ENCODE measurements around the gene MRM2.

MRM2 gene

DNA sequence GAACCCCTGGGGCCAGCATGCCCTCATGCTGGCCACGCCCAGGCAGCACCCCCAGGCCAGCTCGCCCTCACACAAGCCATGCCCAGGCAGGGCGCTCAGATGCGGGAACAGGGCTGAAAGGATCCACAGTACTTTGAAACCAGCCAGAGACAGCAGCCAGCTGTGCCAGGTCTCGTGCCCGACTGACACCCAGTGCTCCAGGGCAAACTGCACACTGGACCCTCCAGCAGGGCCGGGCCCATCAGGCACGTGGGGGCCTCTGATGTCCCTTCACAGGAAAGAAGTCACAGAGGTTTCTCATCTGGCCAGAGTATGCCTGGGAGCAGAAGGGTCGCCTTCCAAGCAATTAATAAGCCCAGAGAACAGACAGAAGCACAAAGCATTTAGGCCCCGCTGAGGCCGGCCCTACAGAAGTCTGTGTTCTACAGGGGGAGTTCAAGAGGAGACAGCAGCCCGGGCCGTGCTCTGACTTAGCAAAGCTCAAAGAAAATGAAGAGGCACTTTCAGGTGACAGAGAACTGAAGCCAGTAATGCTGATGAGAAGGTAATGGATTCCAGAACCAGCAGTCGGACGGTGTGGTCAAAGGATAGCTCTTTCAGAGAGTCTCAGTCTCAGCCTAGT lies 30.6 kb downstream of the MRM2 start:
- TF ChIP-seq, protein P1, sequence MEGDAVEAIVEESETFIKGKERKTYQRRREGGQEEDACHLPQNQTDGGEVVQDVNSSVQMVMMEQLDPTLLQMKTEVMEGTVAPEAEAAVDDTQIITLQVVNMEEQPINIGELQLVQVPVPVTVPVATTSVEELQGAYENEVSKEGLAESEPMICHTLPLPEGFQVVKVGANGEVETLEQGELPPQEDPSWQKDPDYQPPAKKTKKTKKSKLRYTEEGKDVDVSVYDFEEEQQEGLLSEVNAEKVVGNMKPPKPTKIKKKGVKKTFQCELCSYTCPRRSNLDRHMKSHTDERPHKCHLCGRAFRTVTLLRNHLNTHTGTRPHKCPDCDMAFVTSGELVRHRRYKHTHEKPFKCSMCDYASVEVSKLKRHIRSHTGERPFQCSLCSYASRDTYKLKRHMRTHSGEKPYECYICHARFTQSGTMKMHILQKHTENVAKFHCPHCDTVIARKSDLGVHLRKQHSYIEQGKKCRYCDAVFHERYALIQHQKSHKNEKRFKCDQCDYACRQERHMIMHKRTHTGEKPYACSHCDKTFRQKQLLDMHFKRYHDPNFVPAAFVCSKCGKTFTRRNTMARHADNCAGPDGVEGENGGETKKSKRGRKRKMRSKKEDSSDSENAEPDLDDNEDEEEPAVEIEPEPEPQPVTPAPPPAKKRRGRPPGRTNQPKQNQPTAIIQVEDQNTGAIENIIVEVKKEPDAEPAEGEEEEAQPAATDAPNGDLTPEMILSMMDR (conservative IDR thresholded peaks at IDR 0.05; ENCODE audit: low read length), result no peak

DNA sequence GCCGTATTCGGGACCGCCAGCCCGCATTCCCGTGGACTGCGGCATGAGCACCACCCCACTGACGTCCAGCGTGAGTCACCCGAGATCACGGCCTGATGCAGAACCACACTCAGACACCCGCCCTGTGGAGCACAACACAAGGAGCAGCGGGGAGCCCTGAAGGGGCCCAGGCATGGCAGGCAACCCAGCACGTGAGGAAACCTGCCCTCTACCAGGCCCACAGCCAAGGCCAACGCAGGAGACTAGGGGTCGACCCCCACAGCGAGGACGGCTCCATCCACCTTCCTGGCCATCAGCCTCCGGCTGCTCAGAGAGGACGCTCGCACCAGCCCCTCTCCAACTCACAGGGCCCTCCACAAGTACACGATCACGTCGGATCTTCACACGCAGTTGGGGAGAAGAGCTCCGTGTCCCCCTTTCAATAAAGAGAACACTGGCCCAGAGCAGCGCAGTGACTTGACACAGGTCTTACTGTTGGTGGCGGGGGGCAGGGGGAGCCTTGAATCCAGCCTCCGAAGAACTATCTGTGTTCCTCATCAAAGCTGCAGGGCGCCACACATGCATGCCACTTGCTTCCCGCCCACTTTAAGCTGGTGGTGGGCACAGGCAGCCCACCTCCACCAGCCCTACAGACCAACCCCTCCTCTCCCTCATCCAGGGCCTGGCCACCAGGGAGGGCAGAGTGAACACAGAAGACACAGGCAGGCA lies 31.3 kb downstream of the MRM2 start:
- TF ChIP-seq, protein P1 (conservative IDR thresholded peaks at IDR 0.05; ENCODE audit: low read length), result no peak
- DNase-seq (ENCODE audit: low read depth), result no peak

More for the DNA sequence above, 30.6 kb downstream of the MRM2 start:
- H3K4me3 ChIP-seq (ENCODE audit: low read length), result no peak overlapping the region
- DNase-seq (ENCODE audit: low read depth), result no peak

GRCh38 chr7:2209961-2210323 lies 32.1 kb downstream of the MRM2 start:
- no peak overlapping the region for H3K4me3 ChIP-seq (ENCODE audit: low read length)
- TF ChIP-seq, protein P1 (conservative IDR thresholded peaks at IDR 0.05; ENCODE audit: low read length), result no peak
- no peak for DNase-seq (ENCODE audit: low read depth)

More for the DNA sequence above, 31.3 kb downstream of the MRM2 start:
- H3K4me3 ChIP-seq (ENCODE audit: low read length), result no peak overlapping the region

DNA sequence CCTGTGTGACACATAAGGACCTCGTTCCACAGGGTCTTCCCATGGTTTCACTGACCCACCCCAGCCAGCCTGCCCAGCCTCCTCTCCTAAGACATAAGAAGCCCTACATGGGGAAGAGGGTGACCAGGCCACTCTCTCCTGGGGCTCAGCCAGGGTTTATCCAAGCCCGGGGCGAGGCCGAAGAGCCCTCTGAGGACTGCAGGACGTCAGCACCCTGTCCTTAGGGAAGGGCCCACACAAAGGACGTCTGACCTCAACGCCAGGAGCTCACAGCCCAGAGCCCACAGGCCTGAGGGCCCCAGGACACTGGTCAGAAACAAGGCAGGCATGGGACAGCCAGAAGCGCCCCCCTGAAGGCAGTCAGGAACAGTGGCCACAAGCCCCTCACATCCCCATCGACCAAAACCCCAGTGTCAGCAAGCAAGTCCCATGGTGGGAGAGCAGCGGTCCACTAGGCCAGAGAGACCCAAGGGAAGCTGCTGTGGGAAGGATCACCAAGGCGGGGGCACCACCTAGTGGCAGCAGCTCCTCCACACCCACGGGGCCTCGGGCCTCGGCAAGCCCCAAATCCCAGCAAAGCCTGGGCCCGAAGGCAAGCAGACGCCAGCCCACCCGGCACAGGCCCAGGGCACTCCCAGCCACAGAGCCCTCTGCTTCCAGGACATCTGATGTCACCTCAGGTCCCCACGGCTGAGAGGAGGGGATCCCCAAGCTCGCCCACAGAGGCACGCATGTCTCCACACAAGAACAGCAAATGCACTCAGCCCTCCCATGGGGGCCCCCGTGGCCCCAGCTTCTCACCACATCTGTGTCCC lies 32.7 kb downstream of the MRM2 start:
- peak; percentile 78 for DNase-seq (ENCODE audit: low read depth)
- no peak overlapping the region for H3K4me3 ChIP-seq (ENCODE audit: low read length)
- TF ChIP-seq, protein P1 (conservative IDR thresholded peaks at IDR 0.05; ENCODE audit: low read length), result peak; percentile 87

GRCh38 chr7:2208712-2209111 lies 33.3 kb downstream of the MRM2 start:
- no peak for DNase-seq (ENCODE audit: low read depth)
- TF ChIP-seq, protein P1 (conservative IDR thresholded peaks at IDR 0.05; ENCODE audit: low read length), result no peak
- no peak overlapping the region for H3K4me3 ChIP-seq (ENCODE audit: low read length)

- no peak overlapping the region for H3K4me3 ChIP-seq (ENCODE audit: low read length)
- DNase-seq (ENCODE audit: low read depth), result no peak
- TF ChIP-seq, protein P1 (conservative IDR thresholded peaks at IDR 0.05; ENCODE audit: low read length), result no peak
These were observed 36.8 kb downstream of the MRM2 start for GRCh38 chr7:2205036-2205780.
